Measurements from ENCODE around the gene SMYD3. TPM values are rescaled to one million over a fixed set of nuclear protein-coding genes. Genes with fewer than 3 reads are reported as not detected.

The SMYD3 gene
- total RNA-seq, 1 experiment from 2014 or later = 17.4 TPM

- no peaks in the 10 kb centered on the region for H3K4me1 ChIP-seq (ENCODE audit: control insufficient read depth, insufficient read depth, low read length)
- ChIA-PET CTCF (no interaction called here), POLR2A (no interaction called here)
- H3K4me3 ChIP-seq (ENCODE audit: low read depth in 2 of 2, low read length in 2 of 2) = no peak overlapping the region
- ATAC-seq = no peak
- intact Hi-C loops (cut with micrococcal nuclease; ENCODE audit: unreplicated experiment) (no loop called here), in situ Hi-C loops (cut with HindIII; ENCODE audit: low pct_unique_long_range_greater_than_20kb, low sequenced_read_pairs) (no loop called here)
- no peak for DNase-seq (ENCODE audit: low read depth, low spot score)
- BruUV-seq (replicated peaks) = no TSS peak
- H3K36me3 ChIP-seq (ENCODE audit: control insufficient read depth, insufficient read depth, low read length) = no peaks in the 10 kb centered on the region
- H3K27ac ChIP-seq (ENCODE audit: low read length) = no peak overlapping the region
- H3K27me3 ChIP-seq (ENCODE audit: control insufficient read depth, insufficient read depth, low read length) = no peaks in the 10 kb centered on the region
- no peaks in the 10 kb centered on the region for H3K9me3 ChIP-seq (ENCODE audit: control insufficient read depth, insufficient read depth, low read depth, low read length)
- TF ChIP-seq REST (IDR thresholded peaks at IDR 0.05; ENCODE audit: insufficient read depth in 1 of 2, low read depth in 2 of 2, low read length in 1 of 2) (no peak), SIN3A (IDR thresholded peaks at IDR 0.05; ENCODE audit: borderline replicate concordance, insufficient read depth, low read depth, low read length) (no peak)
Measured at GRCh38 chr1:246373828-246374569, 133.1 kb downstream of the SMYD3 start.

- Histone ChIP-seq H3K27ac (ENCODE audit: low read length) (no peak overlapping the region), H3K4me1 (ENCODE audit: control insufficient read depth, insufficient read depth, low read length) (no peaks in the 10 kb centered on the region), H3K9me3 (ENCODE audit: control insufficient read depth, insufficient read depth, low read depth, low read length) (no peaks in the 10 kb centered on the region), H3K36me3 (ENCODE audit: control insufficient read depth, insufficient read depth, low read length) (no peaks in the 10 kb centered on the region), H3K27me3 (ENCODE audit: control insufficient read depth, insufficient read depth, low read length) (no peaks in the 10 kb centered on the region), H3K4me3 (ENCODE audit: low read depth in 2 of 2, low read length in 2 of 2) (no peak overlapping the region)
- ATAC-seq (no peak), DNase-seq (ENCODE audit: low read depth, low spot score) (no peak)
- in situ Hi-C loops (cut with HindIII; ENCODE audit: low pct_unique_long_range_greater_than_20kb, low sequenced_read_pairs) (no loop called here), intact Hi-C loops (cut with micrococcal nuclease; ENCODE audit: unreplicated experiment) (no loop called here)
- TF ChIP-seq SIN3A (IDR thresholded peaks at IDR 0.05; ENCODE audit: borderline replicate concordance, insufficient read depth, low read depth, low read length) (no peak), POLR2AphosphoS5 (IDR thresholded peaks at IDR 0.05; ENCODE audit: low read depth, low read length) (no peak), CTCF (IDR thresholded peaks at IDR 0.05) (no peak), TCF7L2 (IDR thresholded peaks at IDR 0.05; ENCODE audit: low read depth, low read length) (no peak), REST (IDR thresholded peaks at IDR 0.05; ENCODE audit: insufficient read depth in 1 of 2, low read depth in 2 of 2, low read length in 1 of 2) (no peak)
- ChIA-PET CTCF (no interaction called here), POLR2A (no interaction called here)
- BruUV-seq (replicated peaks) = no TSS peak
Measured at GRCh38 chr1:246372559-246372958, 134.5 kb downstream of the SMYD3 start.

All from Panc1 (cell line).